ENCODE results near the gene RAD51B. TPM values are rescaled to one million over a fixed set of nuclear protein-coding genes. Genes with fewer than 3 reads are reported as not detected.

Gene RAD51B
- total RNA-seq, 2 donors from 2014 or later: 9.3 to 12.1 TPM

DNA sequence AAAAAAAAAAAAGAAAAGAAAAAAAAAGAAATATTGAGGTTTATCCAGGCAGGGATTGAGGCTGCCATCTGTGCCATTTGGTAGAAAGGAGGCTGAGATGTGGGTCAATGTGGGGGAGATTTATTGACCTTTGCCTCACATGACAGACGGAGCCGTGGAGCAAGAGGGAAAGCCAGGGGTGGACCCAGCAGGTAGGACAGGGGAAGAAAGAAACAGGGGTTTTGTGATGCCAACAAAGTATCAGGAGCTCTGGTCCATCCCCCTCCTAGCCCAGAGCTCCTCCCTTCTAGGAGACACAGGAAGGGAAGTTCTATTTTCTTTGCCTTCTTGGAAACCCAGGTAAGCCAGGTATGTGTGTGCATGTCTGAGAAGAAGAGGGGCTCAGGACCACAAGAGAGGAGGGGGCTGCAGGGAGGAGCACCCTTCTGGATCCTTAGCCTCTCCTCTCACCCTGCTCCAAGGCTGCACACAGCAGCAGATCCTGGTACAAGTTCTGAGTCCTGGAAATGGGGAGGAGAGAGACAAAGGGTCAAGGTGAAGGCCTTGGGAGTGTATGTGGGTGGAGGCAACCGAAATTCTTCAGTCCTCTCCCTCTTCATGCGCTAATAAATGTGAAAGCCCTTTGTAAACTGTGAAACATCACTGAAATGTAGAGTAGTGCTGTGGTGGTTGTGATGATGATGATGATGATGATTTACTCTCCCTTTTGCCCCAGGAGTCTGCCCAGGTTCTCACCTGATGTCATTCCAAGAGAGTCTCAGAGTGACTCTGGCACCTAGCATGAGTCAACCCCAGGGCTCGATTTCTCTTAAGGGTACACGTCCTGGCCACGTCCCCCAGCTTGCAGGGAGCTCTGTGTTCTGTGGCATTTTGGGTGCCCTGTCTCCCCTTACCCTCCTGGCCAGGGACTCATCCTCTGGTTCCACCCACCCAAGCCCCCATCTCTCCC, 947.0 kb downstream of the RAD51B start:
- ATAC-seq (ENCODE audit: insufficient number of reproducible peaks, low FRiP score, low read depth): no peak
- Histone ChIP-seq H3K4me1 (ENCODE audit: control insufficient read depth in 1 of 2, low read depth in 2 of 2) (peaks cover 16 to 21% of the 10 kb centered on the region in 2 donors), H3K27ac (no peak overlapping the region), H3K9me3 (no peaks in the 10 kb centered on the region), H3K27me3 (replicated peaks; ENCODE audit: insufficient read depth) (no peaks in the 10 kb centered on the region), H3K4me3 (no peak overlapping the region), H3K36me3 (no peaks in the 10 kb centered on the region)
- TF ChIP-seq, protein P1, sequence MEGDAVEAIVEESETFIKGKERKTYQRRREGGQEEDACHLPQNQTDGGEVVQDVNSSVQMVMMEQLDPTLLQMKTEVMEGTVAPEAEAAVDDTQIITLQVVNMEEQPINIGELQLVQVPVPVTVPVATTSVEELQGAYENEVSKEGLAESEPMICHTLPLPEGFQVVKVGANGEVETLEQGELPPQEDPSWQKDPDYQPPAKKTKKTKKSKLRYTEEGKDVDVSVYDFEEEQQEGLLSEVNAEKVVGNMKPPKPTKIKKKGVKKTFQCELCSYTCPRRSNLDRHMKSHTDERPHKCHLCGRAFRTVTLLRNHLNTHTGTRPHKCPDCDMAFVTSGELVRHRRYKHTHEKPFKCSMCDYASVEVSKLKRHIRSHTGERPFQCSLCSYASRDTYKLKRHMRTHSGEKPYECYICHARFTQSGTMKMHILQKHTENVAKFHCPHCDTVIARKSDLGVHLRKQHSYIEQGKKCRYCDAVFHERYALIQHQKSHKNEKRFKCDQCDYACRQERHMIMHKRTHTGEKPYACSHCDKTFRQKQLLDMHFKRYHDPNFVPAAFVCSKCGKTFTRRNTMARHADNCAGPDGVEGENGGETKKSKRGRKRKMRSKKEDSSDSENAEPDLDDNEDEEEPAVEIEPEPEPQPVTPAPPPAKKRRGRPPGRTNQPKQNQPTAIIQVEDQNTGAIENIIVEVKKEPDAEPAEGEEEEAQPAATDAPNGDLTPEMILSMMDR (IDR thresholded peaks at IDR 0.05): no peak
- DNase-seq (ENCODE audit: low spot score): no peak

DNA sequence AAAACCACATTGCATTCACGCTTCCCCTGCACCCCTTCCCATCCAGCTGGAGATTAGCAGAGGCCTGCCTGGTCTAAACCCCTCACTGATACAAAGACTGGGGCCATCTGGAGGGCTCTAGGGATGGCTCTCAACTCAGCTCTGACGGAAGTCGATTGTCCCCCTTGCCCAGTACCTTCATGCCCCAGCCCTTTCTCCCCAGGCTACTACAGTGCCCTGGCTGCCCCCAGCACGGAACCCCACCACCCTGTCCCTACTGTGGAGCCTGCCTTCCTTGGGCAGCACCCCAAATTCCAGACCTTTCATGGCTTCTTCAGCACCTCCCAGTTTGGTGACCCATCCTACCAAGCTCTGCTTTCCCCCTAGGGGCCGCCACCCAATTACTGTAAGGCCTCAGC, 947.7 kb downstream of the RAD51B start:
- TF ChIP-seq, protein P1 (IDR thresholded peaks at IDR 0.05): no peak
- no peaks in the 10 kb centered on the region for H3K9me3 ChIP-seq
- no peak overlapping the region for H3K4me3 ChIP-seq
- peaks cover 16 to 19% of the 10 kb centered on the region in 2 donors for H3K4me1 ChIP-seq (ENCODE audit: control insufficient read depth in 1 of 2, low read depth in 2 of 2)
- H3K27me3 ChIP-seq (replicated peaks; ENCODE audit: insufficient read depth): no peaks in the 10 kb centered on the region
- DNase-seq (ENCODE audit: low spot score) (no peak), ATAC-seq (ENCODE audit: insufficient number of reproducible peaks, low FRiP score, low read depth) (no peak)
- no peak overlapping the region for H3K27ac ChIP-seq
- no peaks in the 10 kb centered on the region for H3K36me3 ChIP-seq

DNA sequence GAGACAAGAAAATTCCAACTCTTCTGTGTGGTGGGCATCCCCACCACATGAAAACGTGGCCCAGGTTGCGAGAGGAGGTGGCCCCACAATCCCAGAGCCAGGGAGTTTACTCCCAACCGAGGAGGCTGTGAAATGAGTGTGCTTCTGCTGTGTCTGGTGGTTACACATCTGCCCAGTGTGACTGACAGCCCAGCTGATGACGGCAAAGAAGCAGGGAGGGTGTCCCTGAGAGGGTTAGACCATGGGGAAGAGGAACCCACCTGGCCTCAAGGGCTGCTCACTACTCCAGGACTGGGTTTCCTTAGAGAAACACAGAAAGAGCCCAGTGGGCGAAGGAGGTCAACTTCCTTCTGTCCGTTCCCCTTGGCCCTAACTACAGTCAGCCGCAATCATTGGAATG, 948.7 kb downstream of the RAD51B start:
- no peaks in the 10 kb centered on the region for H3K36me3 ChIP-seq
- no peak overlapping the region for H3K27ac ChIP-seq
- H3K27me3 ChIP-seq (replicated peaks; ENCODE audit: insufficient read depth): no peaks in the 10 kb centered on the region
- TF ChIP-seq, protein P1 (IDR thresholded peaks at IDR 0.05): no peak
- DNase-seq (ENCODE audit: low spot score) (no peak), ATAC-seq (ENCODE audit: insufficient number of reproducible peaks, low FRiP score, low read depth) (no peak)
- H3K4me1 ChIP-seq (ENCODE audit: control insufficient read depth in 1 of 2, low read depth in 2 of 2): peaks cover 5 to 13% of the 10 kb centered on the region in 2 donors
- no peak overlapping the region for H3K4me3 ChIP-seq
- no peaks in the 10 kb centered on the region for H3K9me3 ChIP-seq

DNA sequence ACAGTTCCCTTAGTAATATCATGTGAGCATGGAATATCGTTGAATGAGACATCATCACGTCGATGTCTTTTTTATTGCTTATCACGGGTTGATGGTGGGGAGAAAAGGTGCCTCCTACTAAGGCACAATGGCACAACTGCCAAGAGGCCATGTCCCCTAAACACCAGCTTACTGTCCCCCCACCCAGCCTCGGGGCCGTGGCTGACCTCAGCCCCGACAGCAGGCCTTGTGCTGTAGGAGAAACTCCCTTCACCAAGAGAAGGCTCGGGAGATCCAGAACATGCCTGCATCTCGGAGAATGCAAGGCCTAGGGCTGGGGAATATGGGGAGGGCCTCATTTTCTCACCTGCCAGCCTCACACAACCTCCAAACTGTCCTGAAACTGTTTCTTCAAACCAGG, 950.5 kb downstream of the RAD51B start:
- no peak for ATAC-seq (ENCODE audit: insufficient number of reproducible peaks, low FRiP score, low read depth)
- TF ChIP-seq, protein P1 (IDR thresholded peaks at IDR 0.05): no peak
- Histone ChIP-seq H3K4me3 (no peak overlapping the region), H3K4me1 (ENCODE audit: control insufficient read depth in 1 of 2, low read depth in 2 of 2) (peaks cover 4 to 16% of the 10 kb centered on the region in 2 donors), H3K27ac (no peak overlapping the region), H3K27me3 (replicated peaks; ENCODE audit: insufficient read depth) (no peaks in the 10 kb centered on the region), H3K9me3 (no peaks in the 10 kb centered on the region), H3K36me3 (no peaks in the 10 kb centered on the region)
- DNase-seq (ENCODE audit: low spot score): no peak

DNA sequence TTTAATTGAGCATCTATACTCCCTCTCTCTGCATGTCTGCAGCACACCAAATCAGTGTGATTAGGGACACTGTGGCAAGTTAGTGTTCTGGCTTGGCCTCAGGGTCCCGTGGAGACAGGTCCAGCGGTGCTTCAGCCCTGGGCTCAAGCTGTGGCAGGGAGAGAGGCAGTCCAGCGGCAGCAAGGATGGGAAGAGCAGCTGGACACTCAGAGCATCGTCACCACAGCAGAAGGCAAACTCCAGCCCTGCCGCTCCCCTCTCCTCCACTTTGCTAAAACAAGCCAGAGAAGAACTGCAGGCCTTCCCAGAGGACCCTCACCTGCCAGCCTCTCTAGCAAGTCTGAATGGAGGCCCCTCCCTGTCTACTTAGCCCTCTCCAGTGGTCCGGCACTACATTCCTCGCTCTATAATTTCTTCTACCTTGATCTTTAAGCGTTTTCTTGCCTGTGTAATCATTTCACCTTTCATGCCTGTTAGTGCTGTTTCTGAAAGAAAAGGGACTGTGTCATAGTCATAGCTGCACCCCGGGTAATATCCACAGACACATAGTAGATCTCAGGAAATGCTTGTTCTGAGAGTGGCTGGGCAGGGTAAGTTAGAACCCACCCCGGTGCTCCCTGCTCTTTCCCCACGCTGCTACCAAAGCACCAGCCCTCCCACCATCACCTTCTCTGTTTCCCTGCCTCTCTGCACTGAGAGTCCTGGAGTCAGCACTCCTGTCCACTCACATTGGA, 951.1 kb downstream of the RAD51B start:
- no peaks in the 10 kb centered on the region for H3K9me3 ChIP-seq
- TF ChIP-seq, protein P1 (IDR thresholded peaks at IDR 0.05): no peak
- H3K4me1 ChIP-seq (ENCODE audit: control insufficient read depth in 1 of 2, low read depth in 2 of 2): peaks cover 4 to 21% of the 10 kb centered on the region in 2 donors
- H3K4me3 ChIP-seq: no peak overlapping the region
- H3K27ac ChIP-seq: no peak overlapping the region
- H3K36me3 ChIP-seq: no peaks in the 10 kb centered on the region
- H3K27me3 ChIP-seq (replicated peaks; ENCODE audit: insufficient read depth): no peaks in the 10 kb centered on the region
- no peak for ATAC-seq (ENCODE audit: insufficient number of reproducible peaks, low FRiP score, low read depth)
- DNase-seq (ENCODE audit: low spot score): no peak

Data from thoracic aorta (tissue), 2 donors.